Measurements from ENCODE around the gene IFI27. TPM values are rescaled to one million over a fixed set of nuclear protein-coding genes. Genes with fewer than 3 reads are reported as not detected.

The IFI27 gene
- total RNA-seq, 2 donors from 2014 or later, result 122 to 282 TPM

DNA sequence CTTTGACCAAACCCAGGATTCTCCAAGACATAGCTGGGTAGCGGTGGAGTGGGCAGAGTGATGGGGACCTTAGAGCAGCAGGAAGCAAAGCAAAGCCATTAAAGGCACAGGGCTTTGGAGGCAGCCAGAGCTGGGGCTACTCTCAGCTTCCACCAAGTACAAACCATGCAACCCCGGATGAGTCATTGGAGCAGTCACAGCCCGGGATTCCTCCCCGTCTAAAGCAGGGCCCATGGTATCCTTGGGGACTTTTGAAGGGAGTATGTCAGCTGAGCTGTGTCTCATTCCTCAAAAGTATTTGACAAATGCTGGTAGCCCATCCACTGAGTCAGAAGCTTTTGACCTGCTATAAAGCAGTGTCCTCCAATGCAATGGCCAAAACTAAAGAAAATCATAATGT lies 9.7 kb upstream of the IFI27 start:
- DNase-seq (ENCODE audit: low spot score), result no peak
- intact Hi-C loops (cut with DNase I), result no loop called here

DNA sequence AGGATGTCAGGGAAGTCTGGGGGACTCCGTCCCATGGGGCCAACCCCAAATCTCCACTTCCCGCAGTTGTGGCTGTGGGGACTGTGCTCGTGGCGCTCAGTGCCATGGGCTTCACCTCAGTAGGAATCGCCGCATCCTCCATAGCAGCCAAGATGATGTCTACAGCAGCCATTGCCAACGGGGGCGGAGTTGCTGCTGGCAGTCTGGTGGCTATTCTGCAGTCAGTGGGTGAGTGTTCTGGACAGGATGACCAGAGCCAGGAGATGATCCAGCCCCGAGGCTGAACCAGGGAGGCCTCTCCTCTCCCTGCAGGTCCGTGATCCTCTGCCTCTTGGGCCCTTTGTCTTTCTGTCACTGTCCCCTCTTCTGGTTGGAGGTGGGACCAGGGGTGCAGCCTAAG lies 8.8 kb upstream of the IFI27 start:
- DNase-seq (ENCODE audit: low spot score), result peak; percentile 89
- intact Hi-C loops (cut with DNase I), result no loop called here

DNA sequence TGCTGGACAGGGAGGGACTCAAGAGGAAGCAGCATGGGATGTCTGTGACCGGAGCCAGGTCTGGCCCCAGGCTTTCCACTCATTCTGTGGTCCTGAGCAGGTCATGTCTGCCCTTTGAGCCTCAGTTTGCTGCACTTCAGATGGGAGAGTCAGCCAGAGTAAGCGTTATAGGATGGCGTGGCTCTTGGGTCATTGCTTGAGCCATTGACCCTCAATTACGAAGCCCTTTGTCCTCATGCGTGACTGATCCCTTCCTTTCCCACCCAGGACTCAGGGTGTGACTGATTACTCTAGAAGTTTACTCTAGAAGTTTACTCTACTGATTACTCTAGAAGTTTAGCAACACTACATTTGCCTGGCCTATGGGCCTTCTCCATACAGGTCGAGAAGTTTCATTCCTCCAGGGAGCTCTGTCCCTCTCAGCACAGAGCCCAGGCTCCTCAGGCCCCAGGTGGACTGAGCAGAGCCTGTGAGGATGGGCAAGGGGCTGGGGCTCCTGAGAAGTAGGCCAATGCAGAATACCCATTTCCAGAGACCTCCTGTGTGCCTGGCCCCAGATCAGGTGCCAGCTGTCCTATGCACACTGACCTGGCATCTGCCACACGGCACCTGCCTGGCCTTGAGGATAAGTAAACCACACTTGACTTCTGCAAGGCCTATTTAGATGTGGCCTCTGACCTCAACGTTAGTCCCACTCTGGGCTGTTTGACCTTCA lies 7.6 kb upstream of the IFI27 start:
- intact Hi-C loops (cut with DNase I), result no loop called here
- DNase-seq (ENCODE audit: low spot score), result no peak

DNA sequence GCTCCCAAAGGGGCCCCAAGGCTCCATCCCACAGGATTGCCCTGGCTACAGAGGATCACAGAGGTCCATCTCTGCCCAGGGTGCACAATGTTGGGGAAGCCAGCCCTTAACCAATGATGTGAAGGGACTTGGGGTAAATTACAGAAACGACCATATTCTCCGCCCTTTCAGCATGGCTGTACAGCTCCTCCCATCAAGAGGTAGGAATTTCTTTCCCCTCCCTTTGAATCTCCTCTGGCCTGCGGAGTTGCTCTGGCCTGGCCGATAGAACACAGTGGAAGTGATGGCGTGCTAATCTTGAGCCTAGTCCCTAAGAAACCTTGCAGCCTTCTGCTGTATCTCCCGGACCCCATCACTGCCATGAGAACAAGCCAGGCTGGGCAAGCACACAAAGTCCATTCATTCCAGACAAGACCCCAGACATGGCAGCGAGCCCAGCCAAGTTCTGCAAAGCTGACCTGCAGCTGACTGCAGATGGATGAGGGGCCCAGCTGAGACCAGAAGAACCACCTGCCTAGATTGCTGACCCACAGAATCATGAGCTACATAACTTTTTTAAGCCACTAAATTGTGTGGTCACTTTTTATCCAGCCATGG lies 6.9 kb upstream of the IFI27 start:
- intact Hi-C loops (cut with DNase I), result no loop called here
- no peak for DNase-seq (ENCODE audit: low spot score)

DNA sequence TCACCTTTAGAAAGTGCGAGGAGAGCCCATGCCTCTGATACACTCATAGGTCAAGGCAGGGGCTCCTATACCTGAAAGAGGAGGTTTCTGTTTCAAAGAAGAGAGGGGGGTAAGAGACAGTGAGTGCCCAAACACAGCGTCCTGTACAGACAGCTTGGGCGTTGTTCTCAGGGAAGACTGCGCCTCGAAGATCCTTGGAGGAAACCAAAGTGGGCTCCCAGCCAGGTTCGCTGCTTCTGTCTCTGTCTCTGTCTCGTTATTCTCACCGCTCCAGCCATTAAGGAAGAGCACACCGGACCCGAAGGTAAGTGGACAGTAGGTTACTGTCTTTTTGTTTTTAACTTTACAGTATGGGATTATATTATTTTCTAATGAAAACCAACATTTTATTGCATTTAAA lies 5.8 kb upstream of the IFI27 start:
- intact Hi-C loops (cut with DNase I), result no loop called here
- DNase-seq (ENCODE audit: low spot score), result no peak

DNA sequence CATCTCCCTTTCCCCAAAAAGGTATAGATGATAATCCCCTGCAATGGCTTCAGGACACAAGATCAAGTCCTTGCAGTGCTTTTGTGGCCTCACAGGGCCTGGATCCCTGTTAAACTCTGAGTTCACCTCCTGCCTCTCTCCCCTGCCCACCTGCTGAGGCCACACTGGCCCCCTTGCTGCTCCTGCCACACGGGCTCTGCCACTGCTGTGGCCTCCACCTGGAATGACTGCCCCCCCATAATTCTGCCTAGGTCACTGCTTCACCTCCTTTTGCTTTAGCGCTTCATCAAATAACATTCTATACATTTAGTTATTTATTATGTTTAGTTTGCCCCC lies 653 bp upstream of the IFI27 start:
- no peak for DNase-seq (ENCODE audit: low spot score)
- intact Hi-C loops (cut with DNase I), result loop anchor here in 1 of 2 donors (2.0 kb wide), 1 partner anchor 69 kb away; no protein-coding TSS in a partner anchor

DNA sequence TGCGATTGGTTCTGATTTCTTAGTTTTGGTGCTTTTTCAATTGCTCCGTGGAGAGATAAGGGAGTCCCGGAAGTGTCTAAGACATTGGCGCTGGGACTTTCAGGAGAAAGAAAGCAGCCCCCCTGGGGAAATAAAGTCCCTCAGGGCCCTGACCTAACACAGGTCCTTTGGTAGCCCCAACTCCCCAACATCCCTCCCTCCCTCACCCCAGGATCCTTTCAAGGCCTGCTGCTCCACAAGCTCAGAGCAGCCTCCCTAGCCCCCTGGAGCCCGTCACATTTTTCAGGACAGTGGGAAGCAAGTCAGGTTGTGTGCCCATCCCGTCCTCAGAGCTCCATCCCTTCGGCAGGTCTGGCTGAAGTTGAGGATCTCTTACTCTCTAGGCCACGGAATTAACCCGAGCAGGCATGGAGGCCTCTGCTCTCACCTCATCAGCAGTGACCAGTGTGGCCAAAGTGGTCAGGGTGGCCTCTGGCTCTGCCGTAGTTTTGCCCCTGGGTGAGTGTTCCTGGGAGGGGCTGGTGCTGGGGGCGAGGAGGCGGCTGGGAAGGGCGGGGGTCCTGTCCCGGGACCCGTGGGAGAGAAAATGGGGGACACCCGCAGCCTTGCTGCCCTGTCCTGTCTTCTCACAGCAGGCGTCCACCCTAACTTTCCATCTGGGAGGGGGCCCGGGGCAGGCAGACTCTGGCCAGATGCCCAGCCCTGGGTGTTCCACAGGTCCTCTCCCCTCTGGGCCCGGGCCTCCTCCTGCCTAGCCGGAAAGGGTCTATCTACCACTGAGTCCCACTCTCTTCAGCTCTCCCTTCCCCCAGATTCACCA lies 950 bp downstream of the IFI27 start:
- DNase-seq (ENCODE audit: low spot score), result no peak
- intact Hi-C loops (cut with DNase I), result no loop called here

DNA sequence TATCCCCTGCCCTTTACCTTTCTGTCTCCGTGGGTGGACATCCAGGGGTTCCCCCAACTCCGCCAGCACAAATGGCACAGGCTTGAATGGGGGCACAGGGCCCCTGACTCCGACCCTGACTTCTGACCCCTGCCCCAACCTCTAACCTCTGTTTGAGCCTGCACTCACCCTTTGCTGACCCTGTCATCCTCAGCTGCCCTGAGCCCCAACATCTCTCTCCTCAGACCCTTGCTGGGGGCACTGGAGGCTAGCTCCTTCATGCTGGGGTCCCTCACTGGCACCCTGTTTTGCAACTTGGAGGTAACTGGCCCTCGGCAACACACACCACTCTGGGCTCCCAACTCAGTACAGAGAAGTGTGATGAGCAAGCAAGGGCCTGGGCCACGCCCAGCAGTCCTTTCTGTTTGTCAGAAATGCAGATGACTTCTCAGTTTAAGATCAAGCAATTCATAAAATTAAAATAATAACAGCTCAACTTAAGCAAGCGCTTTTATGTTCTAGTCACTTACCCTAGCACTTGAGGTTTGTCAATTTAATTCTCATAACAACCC lies 2.1 kb downstream of the IFI27 start:
- DNase-seq (ENCODE audit: low spot score), result no peak
- intact Hi-C loops (cut with DNase I), result no loop called here

DNA sequence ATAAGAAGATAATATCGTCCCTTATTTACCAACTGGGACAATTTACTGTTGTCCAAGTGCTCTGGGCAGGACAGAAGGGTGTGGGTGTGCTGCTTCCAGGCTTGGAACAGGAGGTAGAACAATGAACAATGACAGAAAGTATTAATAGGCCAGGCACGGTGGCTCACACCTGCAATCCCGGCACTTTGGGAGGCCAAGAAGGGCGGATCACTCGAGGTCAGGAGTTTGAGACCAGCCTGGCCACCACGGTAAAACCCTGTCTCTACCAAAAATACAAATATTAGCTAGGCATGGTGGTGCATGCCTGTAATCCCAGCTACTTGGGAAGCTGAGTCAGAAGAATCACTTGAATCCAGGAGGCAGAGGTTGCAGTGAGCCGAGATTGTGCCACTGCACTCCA lies 2.5 kb downstream of the IFI27 start:
- intact Hi-C loops (cut with DNase I), result no loop called here
- no peak for DNase-seq (ENCODE audit: low spot score)

DNA sequence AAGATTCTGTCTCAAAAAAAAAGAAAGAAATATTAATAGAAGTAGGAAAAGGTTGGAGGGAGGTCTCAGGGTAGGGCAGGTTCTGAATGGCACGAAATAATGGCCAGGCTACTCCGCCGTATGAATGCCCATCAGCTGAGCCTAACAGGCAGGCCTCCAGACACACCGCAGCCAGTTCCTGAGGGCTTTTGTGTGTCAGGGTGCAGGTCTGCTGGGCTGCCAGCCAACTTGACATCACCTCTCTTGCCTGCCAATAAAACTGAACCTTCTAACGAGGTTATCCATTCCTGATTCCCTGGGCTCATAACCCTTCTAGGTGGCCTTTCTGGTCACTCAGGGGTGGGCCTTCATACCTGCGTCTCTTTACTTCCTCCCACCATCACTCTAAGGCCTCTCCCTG lies 3.0 kb downstream of the IFI27 start:
- intact Hi-C loops (cut with DNase I), result no loop called here
- DNase-seq (ENCODE audit: low spot score), result no peak

DNA sequence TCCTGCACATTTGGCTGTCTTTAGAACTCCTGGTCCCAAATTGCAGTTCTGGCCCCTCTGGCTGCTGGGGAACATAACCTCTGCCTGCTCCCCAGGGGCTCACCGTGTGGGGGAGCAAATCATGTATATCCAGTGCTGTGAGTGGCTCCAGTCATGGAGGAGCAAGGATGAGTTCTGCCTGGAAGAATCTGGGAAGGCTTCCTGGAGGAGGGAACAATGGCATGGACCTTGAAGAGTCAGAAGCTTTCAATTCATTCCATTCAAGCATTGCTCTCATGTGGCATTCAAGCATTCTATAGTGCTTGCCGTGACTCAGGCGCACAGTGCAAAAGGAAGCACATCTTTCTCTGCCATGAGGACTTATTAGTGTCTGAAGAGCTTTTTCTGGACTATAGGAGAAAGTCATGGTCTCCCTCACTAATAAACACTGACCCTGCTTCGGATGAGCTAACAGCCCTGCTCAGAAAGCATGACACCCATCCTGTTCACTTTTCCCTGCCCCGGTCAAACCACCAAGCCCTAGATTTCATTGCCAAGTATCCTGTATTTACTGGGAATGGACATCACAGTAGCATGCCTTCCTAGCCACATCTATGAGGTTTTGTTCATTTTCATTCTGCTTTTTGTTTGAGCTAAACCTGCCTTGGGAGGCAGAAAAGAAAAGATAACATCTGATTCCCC lies 3.5 kb downstream of the IFI27 start:
- intact Hi-C loops (cut with DNase I), result no loop called here
- DNase-seq (ENCODE audit: low spot score), result no peak

DNA sequence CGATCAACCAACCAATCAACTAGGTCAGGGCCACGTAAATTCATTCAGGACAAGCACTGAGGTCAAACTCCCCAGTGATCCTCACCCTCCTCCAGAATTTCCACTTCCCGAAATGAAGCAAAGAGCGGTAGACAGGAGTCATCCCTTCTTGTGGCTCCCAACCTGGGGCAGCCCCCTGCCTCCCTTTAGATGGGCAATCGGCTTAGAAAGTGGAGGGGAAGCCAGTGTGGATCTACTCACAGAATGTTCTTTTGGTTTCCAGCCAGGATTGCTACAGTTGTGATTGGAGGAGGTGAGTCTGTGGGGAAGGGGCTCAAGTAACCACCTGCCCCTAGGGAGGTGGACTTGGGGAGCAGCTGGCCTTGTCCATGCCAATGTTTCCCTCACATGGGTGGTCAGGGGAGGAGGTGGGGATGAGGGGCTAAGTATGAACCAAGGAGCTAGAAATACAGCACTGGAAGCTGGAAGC lies 4.1 kb downstream of the IFI27 start:
- intact Hi-C loops (cut with DNase I), result no loop called here
- DNase-seq (ENCODE audit: low spot score), result no peak

DNA sequence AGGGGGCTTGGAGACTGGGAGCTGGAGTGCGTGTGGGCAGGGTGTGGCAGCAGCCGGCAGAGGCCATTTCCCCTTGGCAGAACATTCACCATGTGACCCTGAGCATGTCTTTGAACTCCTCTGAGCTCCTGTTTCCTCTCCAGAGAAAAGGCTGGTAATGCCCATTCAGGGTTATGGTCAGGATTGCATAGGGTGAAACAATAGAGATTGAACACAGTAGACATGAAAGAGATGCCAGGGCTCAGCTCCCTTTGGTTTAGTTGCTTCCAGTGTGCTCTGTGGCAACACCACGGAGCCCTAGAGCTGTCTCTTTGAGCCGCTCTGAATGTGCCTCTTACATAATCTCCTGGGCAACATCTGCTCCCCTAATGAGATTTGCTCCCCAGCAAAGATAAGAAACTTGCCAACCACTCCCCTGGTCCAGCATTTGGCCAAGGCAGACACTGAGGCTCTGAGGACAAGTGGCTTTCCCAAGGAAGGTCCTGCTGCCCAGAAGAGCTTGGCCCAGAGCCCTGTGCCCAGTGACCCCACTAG lies 4.6 kb downstream of the IFI27 start:
- no peak for DNase-seq (ENCODE audit: low spot score)
- intact Hi-C loops (cut with DNase I), result no loop called here

DNA sequence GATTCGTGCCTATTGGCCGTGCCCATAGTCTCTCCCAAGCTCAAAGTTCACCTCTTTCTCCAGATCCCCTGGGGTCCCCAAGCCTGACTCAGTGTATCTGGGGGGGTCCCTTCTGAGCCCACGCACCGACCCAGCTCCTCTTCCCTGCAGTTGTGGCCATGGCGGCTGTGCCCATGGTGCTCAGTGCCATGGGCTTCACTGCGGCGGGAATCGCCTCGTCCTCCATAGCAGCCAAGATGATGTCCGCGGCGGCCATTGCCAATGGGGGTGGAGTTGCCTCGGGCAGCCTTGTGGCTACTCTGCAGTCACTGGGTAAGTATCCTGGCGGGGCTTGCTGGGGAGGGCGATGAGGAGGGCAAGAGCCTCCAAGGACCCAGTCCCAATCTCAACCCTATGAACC lies 5.1 kb downstream of the IFI27 start:
- DNase-seq (ENCODE audit: low spot score), result no peak
- intact Hi-C loops (cut with DNase I), result no loop called here

DNA sequence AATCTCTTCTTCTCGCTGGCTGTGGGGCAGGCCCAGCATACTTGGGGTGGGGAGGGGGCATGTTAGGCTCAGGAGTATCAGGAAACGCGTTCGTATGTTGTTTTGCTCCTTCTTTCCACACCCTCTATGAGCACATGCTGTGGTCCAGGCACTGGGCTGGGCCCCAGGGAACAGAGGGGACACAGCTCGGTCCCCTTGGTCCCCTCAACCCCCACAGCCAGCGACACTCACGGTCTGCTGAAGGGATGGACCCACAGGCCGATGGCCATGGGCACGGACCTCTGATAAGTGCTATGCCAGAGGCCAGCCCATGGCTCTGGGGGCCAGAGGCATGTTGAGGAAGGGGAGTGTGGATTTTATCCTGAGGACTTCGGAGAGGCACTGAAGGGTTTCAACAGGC lies 6.2 kb downstream of the IFI27 start:
- intact Hi-C loops (cut with DNase I), result no loop called here
- DNase-seq (ENCODE audit: low spot score), result no peak

DNA sequence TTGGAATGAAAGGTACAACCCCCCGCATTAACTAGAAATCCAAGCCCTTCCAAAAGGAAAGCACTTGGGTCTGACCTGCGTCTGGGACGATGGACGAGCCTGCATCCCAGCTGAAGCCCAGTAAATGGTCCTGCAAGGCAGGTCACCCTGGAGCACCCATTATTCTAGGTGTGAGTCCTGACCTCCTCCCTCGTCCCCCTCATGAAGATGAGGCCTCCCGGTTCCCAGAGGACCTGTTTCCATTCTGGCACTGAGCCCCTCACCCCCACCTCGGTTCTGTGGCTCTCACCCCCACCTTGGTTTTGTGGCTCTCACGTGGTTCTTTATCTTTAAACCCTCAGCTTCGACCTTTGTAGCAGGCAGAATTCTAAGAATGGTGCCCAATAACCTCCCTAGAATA lies 7.3 kb downstream of the IFI27 start:
- intact Hi-C loops (cut with DNase I), result no loop called here
- no peak for DNase-seq (ENCODE audit: low spot score)

DNA sequence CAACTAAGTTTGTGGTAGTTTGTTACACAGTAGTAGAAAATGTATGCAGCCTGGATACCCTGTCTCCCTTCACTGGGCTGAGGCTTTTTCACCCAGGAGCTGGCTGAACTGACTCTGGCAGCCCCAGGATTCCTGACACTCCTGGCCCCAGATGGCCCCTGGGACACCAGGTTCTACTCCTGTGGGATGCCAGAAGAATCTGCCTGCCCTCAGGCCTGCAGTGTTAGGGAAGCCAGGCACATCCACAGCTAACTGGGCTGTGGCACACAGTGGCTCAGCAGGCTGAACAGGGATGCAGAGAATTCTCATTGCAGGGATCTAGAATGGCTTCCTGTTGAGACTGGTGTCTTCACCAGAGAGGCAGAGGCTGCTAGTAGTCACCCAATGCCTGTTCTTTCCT lies 8.5 kb downstream of the IFI27 start:
- peak; percentile 38 for DNase-seq (ENCODE audit: low spot score)
- intact Hi-C loops (cut with DNase I), result no loop called here

DNA sequence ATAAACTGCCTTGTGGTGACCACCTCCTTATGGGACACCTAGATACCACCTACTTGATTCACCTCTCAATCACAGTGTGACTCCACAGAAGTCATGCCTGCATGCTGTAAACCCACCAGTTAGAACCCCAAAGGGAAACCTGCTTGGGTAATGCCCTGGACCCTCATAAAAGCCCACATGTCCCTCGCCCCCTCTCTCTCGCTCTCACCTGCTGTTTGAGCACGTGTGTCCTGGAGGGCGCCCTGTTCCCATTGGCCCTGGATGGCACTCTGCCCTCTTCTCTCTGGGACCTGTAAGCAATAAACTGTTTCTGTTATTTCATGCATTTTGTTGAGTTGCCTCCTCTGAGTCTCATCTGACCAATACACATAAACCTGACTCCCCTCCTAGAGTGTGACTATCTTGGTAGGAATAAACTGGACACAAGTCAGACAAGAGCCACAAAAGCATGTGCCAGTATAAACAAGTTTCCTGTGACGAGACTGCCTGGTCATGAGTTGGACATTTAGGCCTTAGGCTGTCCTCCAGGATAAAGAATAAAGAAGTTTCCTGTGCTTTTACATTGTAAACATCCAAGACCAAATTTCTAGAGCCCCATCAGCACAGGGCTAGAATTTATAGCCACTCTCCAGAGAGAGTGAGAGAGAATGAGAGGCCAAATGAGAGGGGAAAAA lies 10.3 kb downstream of the IFI27 start:
- intact Hi-C loops (cut with DNase I), result no loop called here
- DNase-seq (ENCODE audit: low spot score), result peak; percentile 49

DNA sequence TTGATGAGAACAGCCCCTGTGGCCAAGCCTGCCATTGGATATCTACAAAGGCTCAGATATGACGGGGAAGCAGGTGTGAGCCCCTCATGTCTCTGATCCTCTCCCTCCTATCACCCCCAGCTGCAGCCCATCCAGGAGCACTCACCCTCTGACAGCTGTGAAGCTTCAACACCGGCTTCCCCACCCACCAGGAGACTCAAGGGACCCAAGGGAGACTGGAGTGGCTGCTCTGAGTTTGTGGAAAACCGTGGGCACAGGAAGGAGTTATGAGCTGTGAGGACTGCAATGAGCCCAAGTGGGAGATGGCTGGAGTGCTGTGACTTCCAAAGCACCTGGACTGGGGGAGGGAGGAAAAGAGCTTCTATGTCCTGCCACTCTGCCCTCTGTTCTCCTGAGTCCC lies 10.9 kb downstream of the IFI27 start:
- peak; percentile 54 for DNase-seq (ENCODE audit: low spot score)
- intact Hi-C loops (cut with DNase I), result no loop called here

Measured in posterior vena cava (tissue), 2 donors.